Stimulated activated CD4-positive, alpha-beta T cell treated with anti-CD3 and anti-CD28 coated beads, Interleukin-15, amount 100 ng/mL, for 24 hours (primary cell): ENCODE measurements around the gene ETV2.
A peak's percentile ranks its signal among the peaks of the same experiment; 100 is the strongest.
"Not testable (repeated sequence)": the region's sequence is repeated elsewhere in the genome, so short reads cannot be mapped to it uniquely, and the experiment has no call there.

Experiments used
- DNase-seq: peaks from one replicate; pipeline ENCODE4 v3.0.0-alpha.2; 2020

Gene ETV2, protein sequence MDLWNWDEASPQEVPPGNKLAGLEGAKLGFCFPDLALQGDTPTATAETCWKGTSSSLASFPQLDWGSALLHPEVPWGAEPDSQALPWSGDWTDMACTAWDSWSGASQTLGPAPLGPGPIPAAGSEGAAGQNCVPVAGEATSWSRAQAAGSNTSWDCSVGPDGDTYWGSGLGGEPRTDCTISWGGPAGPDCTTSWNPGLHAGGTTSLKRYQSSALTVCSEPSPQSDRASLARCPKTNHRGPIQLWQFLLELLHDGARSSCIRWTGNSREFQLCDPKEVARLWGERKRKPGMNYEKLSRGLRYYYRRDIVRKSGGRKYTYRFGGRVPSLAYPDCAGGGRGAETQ

DNA sequence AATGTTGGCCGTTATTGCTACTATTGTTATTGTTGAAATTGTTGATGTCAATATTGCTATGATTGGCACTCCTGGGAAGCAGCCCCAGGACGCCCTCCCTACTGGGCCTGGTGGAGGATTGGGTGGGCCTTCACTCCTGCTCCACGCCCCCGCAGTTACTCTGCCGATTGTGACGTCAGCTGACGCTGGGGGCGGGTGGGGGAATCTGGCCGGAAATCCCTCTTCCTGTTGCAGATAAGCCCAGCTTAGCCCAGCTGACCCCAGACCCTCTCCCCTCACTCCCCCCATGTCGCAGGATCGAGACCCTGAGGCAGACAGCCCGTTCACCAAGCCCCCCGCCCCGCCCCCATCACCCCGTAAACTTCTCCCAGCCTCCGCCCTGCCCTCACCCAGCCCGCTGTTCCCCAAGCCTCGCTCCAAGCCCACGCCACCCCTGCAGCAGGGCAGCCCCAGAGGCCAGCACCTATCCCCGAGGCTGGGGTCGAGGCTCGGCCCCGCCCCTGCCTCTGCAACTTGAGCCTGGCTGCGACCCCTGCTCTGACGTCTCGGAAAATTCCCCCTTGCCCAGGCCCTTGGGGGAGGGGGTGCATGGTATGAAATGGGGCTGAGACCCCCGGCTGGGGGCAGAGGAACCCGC, at the start of gene ETV2:
ETV2 (plus strand) TSS at position 231 of the 637 bp plus-strand sequence. CDS start 716 bp downstream, outside the sequence.
- DNase-seq, result peak; percentile 58

DNA sequence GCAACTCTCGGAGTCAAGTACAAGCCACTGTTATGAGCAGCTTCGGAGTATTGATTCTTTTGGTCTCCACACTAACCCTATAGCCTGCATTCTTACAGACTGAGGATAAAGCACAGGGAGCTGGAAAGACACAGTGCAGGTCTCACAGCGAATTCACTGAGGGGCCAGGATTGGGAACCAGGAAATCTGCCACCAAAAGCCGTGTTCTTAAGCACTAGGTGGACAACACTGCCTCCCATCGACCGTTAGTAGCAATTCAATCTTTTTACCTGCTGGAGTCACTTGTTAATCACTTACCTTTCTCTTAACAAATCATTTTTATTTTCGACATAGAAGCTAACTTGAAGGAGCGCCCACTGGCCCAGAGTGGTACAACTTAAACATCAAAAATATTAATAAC, 49.3 kb upstream of the ETV2 start:
- peak; percentile 34 for DNase-seq

DNA sequence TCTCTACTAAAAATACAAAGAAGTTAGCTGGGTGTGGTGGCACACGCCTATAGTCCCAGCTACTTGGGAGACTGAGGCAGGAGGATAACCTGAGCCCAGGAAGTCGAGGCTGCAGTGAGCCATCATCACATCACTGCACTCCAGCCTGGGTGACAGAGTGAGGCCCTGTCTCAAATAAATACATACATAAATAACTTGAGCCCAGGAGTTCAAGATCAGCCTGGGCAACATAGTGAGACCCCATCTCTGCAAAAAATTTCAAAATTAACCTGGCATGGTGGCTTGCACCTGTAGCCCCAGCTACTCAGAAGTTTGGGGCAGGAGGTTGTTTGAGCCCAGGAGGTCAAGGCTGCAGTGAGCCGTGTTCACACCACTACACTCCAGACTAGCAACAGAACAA, 46.5 kb upstream of the ETV2 start:
- DNase-seq, result not testable (repeated sequence)

DNA sequence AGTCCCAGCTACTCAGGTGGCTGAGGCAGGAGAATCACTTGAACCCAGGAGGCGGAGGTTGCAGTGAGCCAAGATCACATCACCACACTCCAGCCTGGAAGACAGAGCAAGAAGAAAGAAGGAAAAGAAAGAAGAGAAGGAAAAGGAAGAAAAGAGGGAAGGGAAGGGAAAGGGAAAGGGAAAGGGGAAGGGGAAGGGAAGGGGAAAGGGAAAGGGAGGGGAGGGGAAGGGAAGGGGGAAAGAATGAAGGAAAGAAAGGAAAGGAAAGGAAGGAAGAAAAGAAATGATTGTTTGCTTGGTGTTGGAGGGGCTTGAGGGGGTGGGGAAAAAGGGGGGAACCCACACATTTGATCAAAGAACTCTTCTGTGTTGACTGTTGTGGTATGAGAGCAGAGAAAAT, 45.6 kb upstream of the ETV2 start:
- no peak for DNase-seq

DNA sequence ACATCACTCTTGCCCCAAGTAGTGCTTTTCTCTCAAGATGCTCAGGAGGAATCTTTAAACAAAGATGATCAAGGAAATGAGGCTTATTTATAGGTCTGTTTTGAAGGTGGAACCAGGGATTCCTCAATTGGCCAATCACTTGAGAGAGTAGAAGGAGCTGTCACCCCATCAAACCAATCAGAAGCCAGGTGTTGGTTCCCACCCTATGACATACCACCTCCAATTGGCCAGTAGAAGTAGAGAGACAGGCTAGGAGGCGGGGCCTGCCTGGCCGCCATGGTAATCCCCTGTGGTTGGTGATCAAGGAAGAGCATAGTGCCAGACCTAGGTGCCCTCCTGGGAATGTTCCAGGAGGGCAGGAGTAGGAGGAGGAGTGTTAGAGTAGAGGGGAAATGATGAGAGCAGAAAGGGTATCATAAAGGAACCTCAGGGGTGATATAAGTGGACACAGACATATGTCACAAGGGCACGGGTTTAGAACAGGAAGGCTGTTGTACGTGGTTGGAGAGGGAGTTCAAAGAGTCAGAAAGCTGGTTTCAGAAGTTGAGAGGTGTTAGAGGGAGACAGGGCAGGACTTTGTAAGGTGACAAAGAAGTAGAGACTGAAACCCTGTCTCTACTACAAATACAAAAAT, 45.1 kb upstream of the ETV2 start:
- DNase-seq, result peak; percentile 33

DNA sequence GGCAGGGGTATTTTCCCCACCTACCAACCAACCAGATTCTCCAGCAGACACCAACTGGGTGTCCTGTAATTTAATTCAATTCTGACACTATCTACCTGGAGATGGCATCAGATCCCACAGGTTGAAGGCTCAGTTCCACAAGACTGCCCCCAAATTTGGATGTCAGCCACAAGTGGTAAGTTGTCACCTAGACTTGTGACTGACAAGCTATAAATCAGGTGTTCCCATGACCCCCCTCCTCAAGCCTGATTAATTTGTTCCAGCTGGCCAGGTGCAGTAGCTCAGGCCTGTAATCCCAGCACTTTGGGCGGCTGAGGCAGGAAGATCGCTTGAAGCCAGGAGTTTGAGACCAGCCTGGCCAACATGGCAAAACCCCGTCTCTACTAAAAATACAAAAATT, 39.6 kb upstream of the ETV2 start:
- no peak for DNase-seq

DNA sequence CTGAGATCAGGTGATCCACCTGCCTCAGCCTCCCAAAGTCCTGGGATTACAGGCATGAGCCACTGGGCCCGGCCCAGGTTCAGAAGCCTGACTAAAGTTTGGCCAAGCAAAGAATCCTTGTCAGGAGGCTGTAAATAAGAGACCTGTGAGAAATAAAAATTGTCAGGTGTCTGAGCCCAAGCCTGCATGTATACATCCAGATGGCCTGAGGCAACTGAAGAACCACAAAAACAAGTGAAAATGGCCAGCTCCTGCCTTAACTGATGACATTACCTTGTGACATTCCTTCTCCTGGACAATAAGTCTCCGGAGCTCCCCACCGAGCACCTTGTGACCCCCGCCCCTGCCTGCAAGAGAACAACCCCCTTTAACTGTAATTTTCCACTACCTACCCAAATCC, 37.1 kb upstream of the ETV2 start:
- DNase-seq, result not testable (repeated sequence)

DNA sequence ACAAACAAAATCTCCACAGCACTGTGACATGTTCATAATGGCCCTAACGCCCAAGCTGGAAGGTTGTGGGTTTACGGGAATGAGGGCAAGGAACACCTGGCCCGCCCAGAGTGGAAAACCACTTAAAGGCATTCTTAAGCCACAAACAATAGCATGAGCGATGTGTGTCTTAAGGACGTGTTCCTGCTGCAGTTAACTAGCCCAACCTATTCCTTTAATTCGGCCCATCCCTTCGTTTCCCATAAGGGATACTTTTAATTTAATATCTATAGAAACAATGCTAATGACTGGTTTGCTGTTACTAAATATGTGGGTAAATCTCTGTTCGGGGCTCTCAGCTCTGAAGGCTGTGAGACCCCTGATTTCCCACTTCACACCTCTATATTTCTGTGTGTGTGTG, 34.4 kb upstream of the ETV2 start:
- not testable (repeated sequence) for DNase-seq

DNA sequence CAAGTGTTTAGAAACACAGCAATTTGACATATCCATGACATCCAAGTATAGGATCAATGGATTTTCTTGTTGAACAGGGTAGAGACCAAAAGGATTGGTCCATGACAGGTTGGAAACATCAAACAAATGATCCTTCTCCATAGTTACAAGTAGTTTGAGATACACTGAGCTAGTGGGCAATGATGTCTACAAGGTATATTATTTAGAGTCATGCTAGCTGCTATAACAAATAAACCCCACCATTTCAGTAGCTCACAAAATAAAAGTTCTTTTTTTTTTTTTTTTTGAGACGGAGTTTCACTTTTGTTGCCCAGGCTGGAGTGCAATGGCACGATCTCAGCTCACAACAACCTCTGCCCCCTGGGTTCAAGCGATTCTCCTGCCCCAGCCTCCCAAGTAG, 33.9 kb upstream of the ETV2 start:
- no peak for DNase-seq

DNA sequence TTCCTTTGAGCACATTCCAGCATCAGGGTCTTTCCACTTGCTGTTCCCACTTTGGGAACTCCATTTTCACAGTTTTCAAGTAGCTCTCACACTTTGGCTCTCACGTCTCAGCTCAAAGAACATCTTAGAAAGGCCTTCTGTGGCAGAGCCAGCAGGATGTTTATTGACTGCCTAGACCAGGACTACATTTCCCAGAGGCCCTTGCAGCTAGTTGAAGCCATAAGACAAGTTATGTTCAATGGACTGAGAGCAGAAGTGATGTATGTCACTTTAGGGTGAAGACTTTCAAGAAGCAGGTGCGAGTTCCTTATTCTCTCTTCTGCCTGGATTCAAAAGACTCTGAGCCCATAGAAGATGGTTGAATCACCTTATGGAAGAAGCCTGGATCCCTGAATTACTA, 33.3 kb upstream of the ETV2 start:
- no peak for DNase-seq

DNA sequence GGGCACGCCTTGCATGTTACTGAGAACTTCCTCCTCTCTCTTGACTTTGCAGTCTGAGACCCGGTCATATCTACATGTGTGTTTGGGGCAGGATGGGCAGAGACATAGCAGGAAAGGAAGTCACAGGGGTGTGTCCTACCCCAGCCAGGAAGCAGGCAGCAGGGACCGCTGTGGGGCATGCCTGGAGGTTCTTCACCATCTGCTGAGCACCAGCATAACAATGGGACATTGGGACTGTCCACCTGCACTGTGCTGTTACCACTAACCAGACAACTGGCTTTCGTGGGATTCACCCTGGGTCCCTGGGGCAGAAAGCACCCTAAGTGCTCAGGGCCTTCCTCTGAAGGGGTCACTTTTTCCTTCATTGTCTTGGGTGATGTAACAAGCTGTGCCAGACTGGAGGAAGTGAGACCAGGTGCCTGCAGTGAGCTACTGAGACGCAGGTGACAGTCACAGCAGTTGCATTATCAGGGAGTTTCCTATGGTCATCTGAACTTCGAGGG, 31.6 kb upstream of the ETV2 start:
- DNase-seq, result peak; percentile 25

DNA sequence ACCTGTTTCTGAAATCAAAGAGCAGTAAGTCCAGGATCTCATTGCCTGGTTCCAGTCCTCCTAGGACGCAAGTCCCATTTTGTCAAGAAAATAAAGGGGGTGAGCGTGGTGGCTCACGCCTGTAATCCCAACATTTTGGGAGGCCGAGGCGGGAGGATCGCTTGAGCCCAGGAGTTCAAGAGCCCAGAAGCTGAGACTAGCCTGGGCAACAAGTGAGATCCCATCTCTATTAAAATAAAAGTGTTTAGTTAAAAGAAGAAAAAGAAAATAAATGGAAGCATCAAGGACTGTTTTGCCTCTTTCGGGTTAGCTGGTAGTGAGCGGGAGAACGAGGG, 29.4 kb upstream of the ETV2 start:
- DNase-seq, result no peak

DNA sequence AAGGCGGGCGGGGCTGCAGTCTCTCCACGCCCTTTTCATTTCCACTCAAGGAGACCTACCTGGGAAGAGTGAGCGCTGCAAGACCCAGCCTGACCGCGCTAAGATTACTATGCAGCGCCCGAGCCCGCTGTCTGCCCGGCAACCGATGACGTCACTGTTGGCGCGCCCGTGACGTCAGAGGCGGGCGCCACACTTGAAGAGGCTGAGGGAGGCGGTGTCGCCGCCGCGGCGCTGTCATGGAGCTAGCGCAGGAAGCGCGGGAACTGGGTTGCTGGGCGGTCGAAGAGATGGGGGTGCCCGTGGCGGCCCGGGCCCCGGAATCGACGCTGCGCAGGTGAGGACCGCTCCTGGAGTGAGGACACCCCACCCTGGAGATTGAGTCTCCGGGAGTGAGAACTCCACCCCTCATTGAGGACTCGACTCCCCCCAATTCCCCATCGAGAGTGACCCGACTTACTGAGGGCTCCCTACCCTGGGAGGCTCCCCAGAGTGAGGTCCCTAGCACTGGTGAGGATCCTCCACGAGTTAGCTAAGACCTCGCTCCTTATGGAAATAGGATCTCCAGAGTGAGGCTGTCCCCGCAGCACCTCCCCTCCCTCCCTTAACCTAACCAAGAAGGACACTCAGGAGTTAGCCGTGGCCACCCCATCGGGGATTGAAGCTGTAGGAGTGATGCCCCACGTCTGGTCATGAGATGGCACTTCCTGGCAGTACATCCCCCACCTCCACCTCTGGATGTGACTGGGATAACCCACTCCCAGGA, 28.8 kb upstream of the ETV2 start, which contains the start of gene HAUS5:
HAUS5 (plus strand) TSS at position 177 of the 763 bp plus-strand sequence; CDS start at position 237, 60 bp downstream.
- peak; percentile 95 for DNase-seq

DNA sequence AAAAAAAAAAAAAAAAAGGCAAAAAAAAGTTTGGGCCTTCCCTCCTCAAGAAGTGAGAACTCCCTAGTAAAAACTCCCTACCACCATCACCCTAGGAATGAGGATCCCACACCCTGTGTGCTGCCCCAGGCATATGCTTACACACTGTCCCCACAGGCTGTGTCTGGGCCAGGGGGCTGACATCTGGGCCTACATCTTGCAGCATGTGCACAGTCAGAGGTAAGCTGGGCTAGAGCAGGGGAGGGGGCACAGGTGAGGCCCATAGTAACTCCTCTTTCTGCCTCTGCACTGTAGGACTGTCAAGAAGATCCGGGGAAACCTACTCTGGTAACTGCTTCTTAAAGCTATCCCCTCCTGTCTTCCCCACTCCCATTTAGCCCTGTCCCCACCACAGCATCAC, 28.0 kb upstream of the ETV2 start:
- no peak for DNase-seq

DNA sequence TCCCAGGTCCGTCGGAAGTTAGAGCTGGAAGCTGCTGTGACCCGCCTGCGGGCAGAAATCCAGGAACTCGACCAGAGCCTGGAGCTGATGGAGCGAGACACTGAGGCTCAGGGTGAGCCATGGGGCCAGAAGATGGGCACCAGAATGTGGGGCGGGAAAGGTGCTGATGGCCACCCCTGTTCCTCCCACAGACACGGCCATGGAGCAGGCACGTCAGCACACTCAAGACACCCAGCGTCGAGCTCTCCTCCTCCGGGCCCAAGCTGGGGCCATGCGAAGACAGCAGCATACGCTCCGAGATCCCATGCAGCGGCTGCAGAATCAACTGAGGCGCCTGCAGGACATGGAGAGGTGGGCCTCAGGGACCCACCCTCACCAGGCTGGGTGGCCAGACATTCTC, 26.5 kb upstream of the ETV2 start:
- no peak for DNase-seq

DNA sequence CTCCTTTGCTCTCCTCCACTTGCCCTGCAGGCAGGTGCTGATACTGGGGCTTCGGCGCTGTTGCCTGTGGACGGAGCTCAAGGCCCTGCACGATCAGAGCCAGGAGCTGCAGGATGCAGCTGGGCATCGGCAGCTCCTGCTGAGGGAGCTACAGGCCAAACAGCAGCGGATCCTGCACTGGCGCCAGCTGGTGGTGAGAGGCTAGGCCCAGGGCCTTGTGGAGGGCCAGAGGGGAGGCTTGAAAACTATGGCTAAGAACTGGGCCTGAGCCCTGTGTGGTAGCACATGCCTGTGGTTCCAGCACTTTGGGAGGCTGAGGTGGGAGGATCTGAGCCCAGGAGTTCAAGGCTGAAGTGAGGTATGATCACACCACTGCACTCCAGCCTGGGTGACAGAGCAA, 22.7 kb upstream of the ETV2 start:
- DNase-seq, result no peak

DNA sequence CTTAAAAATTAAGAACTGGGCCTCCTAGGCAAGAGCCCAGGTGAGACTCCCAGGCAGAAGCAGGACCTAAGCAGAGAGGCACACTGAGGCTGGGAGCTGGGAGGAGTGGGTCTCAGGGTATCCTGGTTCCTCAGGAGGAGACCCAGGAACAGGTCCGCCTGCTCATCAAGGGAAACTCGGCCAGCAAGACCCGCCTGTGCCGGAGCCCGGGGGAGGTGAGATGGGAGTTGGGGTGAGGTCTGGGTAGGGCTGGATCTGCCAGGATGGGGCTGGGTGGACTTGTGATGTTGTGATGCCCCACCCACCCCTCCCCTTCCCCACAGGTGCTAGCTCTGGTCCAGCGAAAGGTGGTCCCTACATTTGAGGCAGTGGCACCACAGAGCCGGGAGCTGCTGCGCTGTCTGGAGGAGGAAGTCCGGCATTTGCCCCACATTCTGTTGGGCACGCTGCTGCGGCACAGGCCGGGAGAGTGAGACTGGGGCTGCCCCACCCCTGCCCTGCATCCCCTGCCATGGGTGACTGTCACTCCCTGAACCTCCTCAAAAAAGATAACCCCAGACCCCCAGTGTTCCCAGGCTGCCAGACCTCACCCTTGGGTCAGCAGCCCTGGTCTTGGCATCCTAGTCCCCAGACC, 22.1 kb upstream of the ETV2 start:
- no peak for DNase-seq

DNA sequence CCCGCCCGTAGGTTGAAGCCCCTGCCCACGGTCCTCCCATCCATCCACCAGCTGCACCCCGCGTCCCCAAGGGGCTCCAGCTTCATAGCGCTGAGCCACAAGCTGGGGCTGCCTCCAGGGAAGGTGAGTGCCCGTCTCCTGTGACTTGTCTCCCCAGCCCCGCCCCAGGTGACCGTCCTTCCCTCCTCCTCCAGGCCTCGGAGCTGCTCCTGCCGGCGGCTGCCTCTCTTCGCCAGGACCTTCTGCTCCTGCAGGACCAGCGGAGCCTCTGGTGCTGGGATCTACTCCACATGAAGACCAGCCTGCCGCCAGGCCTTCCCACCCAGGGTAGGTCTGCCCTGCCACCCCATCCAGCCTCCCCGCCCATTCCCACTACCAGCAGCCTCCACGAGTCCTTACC, 21.5 kb upstream of the ETV2 start:
- no peak for DNase-seq

DNA sequence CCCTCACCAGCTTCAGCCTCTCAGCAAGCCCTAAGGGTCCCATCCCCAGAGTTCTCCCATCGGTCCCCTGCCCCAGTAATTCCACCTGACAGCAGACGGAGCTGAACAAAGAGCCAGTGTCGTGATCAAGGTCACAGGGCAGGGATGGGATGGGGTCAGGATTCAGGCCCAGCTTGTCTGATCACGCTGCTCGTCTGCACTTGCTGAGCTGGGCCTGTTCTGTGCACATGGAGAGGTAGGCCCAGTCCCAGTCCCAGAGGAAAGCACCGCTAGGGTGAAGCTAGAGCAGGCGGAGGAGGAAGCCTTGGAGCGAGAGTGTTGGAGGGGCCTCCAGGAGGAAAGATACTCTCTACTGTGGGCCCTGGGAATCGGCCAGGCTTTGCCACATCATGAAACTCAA, 19.8 kb upstream of the ETV2 start:
- DNase-seq, result no peak

DNA sequence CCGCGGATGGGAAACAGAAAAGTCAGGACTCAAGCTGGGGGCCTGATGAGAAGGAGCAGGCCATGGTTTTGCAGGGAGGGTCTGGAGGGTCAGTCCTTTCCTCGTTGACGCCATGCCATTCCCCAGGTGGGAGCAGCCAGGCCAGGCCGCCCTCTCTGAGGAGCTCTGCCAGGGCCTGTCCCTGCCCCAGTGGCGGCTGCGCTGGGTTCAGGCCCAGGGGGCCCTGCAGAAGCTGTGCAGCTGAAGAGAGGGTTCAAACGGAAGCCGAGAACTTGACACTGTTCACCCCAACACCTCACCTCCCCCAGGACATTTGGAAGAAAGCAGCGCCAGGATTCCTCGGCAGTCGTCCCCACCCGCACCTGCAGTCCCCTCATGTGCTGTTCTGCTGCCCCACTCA, 18.8 kb upstream of the ETV2 start:
- DNase-seq, result no peak

DNA sequence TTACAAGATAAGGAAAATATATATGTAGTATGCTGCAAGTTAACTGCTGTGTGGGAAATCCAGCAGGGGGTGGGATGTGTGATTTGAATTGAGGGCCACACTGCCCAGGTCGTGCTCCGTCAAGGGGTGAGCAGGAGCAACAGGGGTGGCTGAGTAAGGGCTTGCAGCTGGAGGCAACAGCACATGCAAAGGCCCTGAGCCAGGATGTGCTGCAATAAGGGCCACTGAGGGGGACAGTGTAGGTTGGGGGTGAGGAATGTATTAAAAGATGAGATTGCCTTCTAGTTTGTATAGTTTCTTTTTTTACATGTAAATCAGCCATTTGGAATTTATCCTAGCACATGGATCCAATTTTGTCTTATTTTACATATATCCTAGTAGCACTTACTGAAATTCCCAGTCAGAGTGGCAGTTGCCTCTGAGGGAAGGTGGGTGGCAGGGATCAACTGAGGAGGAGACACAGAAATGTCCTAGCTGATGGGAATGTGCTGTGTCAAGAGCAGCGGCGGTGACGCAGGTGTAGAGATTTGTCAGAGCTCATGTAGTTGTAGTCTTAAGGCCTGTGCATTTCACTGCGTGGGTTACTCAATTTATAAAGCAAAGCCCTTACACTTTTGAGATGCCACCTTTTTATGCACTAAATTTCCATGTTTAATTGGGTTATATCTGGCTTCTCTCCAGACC, 18.1 kb upstream of the ETV2 start:
- DNase-seq, result no peak

DNA sequence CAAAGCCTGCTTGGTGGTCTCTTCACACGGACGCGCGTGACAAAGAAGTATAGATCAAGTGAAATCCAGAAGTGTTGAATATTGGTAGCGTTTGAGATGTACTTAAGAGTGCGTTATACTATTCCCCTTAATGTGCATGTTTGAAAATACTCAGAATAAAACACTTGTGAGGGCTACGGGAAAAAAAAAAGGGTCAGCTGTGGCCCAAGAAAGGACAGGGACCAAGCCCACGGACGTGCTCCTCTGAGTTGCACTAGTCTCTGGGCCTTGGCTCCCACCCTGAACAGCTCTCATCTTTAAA, 13.3 kb upstream of the ETV2 start:
- no peak for DNase-seq
